Karpas-422 (cell line): Measurements from ENCODE around the gene NETO2. TPM values are rescaled to one million over a fixed set of nuclear protein-coding genes. Genes with fewer than 3 reads are reported as not detected.

Experiments used
- DNase-seq: peaks from one replicate; pipeline ENCODE4 v3.0.0-alpha.2; 2015
- H2AFZ ChIP-seq: fragments of 200-600 bp; sonication (generic); 2 replicates; pipeline ENCODE4 v1.6.1; 2014; ENCODE audit warnings: antibody characterized with exemption, low read length, mixed read lengths
- H3K27ac ChIP-seq: fragments of 200-600 bp; sonication (generic); 2 replicates; pipeline ENCODE4 v1.5.1; 2014; ENCODE audit warnings: mild to moderate bottlenecking, low read length, moderate library complexity
- H3K27me3 ChIP-seq: fragments of 200-600 bp; sonication (generic); 2 replicates; pipeline ENCODE4 v1.6.1; 2014; ENCODE audit warnings: low read length, mixed read lengths
- H3K36me3 ChIP-seq: fragments of 200-600 bp; sonication (generic); 2 replicates; pipeline ENCODE4 v1.6.1; 2014; ENCODE audit warnings: low read length, mixed read lengths; ENCODE audit not compliant: insufficient read depth
- H3K4me1 ChIP-seq: fragments of 200-600 bp; sonication (generic); 2 replicates; pipeline ENCODE4 v1.6.1; 2014; ENCODE audit warnings: mild to moderate bottlenecking, low read length, mixed read lengths
- H3K4me2 ChIP-seq: fragments of 200-600 bp; sonication (generic); 2 replicates; pipeline ENCODE4 v1.6.1; 2014; ENCODE audit warnings: low read length, low read depth, mild to moderate bottlenecking; ENCODE audit not compliant: poor library complexity, severe bottlenecking
- H3K4me3 ChIP-seq: fragments of 200-600 bp; sonication (generic); 2 replicates; pipeline ENCODE4 v1.5.1; 2014; ENCODE audit warnings: mild to moderate bottlenecking, antibody characterized with exemption, low read length, mixed read lengths
- H3K79me2 ChIP-seq: fragments of 200-600 bp; sonication (generic); 2 replicates; pipeline ENCODE4 v1.6.1; 2014; ENCODE audit warnings: mild to moderate bottlenecking, low read length, mixed read lengths
- H3K9ac ChIP-seq: fragments of 200-600 bp; sonication (generic); 2 replicates; pipeline ENCODE4 v1.6.0; 2014; ENCODE audit warnings: low read length
- H3K9me2 ChIP-seq: fragments of 200-600 bp; sonication (generic), shearing (Covaris generic); replicated peaks from 2 replicates; pipeline ENCODE4 v1.6.0; 2014; ENCODE audit warnings: mild to moderate bottlenecking, low read length, moderate library complexity; ENCODE audit not compliant: insufficient read depth
- H3K9me3 ChIP-seq: fragments of 300-700, 200-600 bp; sonication (generic); 2 replicates; pipeline ENCODE4 v1.6.1; 2014; ENCODE audit warnings: low read length, mixed read lengths
- H4K20me1 ChIP-seq: fragments of 200-600 bp; sonication (generic); 2 replicates; pipeline ENCODE4 v1.6.1; 2014; ENCODE audit warnings: mild to moderate bottlenecking, antibody characterized with exemption, low read length, low read depth; ENCODE audit not compliant: insufficient read depth
- total RNA-seq: library from RNA; depleted of rRNA; stranded (reverse); fragments of >200 nt; shearing (Covaris generic); gene quantifications from 2 replicates; pipeline ENCODE4 v1.2.3, GENCODE V29; 2014; ENCODE audit warnings: low replicate concordance; rRNA removed

Gene NETO2
- total RNA-seq, 1 experiment from 2014 or later = 83.9 TPM

GRCh38 chr16:47033176-47033575 lies 110.6 kb downstream of the NETO2 start:
- Histone ChIP-seq H3K36me3 (no peaks in the 10 kb centered on the region), H3K9me3 (no peaks in the 10 kb centered on the region), H3K4me1 (peaks cover 15% of the 10 kb centered on the region), H3K4me2 (no peak overlapping the region), H3K27me3 (no peaks in the 10 kb centered on the region), H2AFZ (no peak overlapping the region), H3K9ac (no peak overlapping the region), H3K27ac (no peak overlapping the region), H3K4me3 (no peak overlapping the region), H3K9me2 (no peaks in the 10 kb centered on the region), H4K20me1 (no peaks in the 10 kb centered on the region), H3K79me2 (no peaks in the 10 kb centered on the region)
- no peak for DNase-seq

GRCh38 chr16:47029724-47030123 lies 114.0 kb downstream of the NETO2 start:
- Histone ChIP-seq H2AFZ (no peak overlapping the region), H3K9me2 (no peaks in the 10 kb centered on the region), H3K79me2 (no peaks in the 10 kb centered on the region), H3K36me3 (no peaks in the 10 kb centered on the region), H3K27ac (no peak overlapping the region), H4K20me1 (no peaks in the 10 kb centered on the region), H3K4me1 (peaks cover under 1% of the 10 kb centered on the region), H3K9me3 (no peaks in the 10 kb centered on the region), H3K9ac (no peak overlapping the region), H3K4me3 (no peak overlapping the region), H3K27me3 (no peaks in the 10 kb centered on the region), H3K4me2 (no peak overlapping the region)
- DNase-seq = no peak

- H3K27ac ChIP-seq = no peak overlapping the region
- no peak overlapping the region for H3K4me3 ChIP-seq
- H3K4me2 ChIP-seq = no peak overlapping the region
- H3K9me3 ChIP-seq = no peaks in the 10 kb centered on the region
- H3K4me1 ChIP-seq = no peaks in the 10 kb centered on the region
- H3K9ac ChIP-seq = no peak overlapping the region
- no peak for DNase-seq
- H3K27me3 ChIP-seq = no peaks in the 10 kb centered on the region
- no peaks in the 10 kb centered on the region for H3K36me3 ChIP-seq
- H2AFZ ChIP-seq = no peak overlapping the region
- no peaks in the 10 kb centered on the region for H3K79me2 ChIP-seq
- no peaks in the 10 kb centered on the region for H4K20me1 ChIP-seq
- no peaks in the 10 kb centered on the region for H3K9me2 ChIP-seq
Measured at GRCh38 chr16:47028767-47029377, 114.9 kb downstream of the NETO2 start.

Other genes with a start within 250 kb of the NETO2 start
- 61.7 and 81.0 TPM in 2 replicates for gene DNAJA2, start 170.3 kb downstream of the NETO2 start, total RNA-seq